SK-N-SH (cell line): ENCODE measurements around the gene NDUFA9. TPM values are rescaled to one million over a fixed set of nuclear protein-coding genes. Genes with fewer than 3 reads are reported as not detected.

Source experiments
- CTCF ChIA-PET: fragments of 300-600, 350-600 bp; formaldehyde crosslinking; extraction: SDS; loops from one replicate; lab custom pipeline; 2021; lab: Yijun Ruan, JAX
- POLR2A ChIA-PET: fragments of 350-600 bp; sonication (Branson Sonifier 250); formaldehyde crosslinking; extraction: SDS; loops from one replicate; lab custom pipeline; 2020; ENCODE audit warnings: antibody characterized with exemption, inconsistent platforms; lab: Yijun Ruan, JAX
- DNase-seq: peaks from one replicate; pipeline ENCODE4 v3.0.0; 2012
- H2AFZ ChIP-seq: fragments of 200-600 bp; sonication (generic); 2 replicates; pipeline ENCODE4 v1.8.1; 2016; ENCODE audit warnings: antibody characterized with exemption, mild to moderate bottlenecking, low read depth
- H3F3A ChIP-seq: fragments of 200-600 bp; sonication (generic); replicated peaks from 2 replicates; pipeline ENCODE3; 2016; ENCODE audit warnings: antibody characterized with exemption, mild to moderate bottlenecking; ENCODE audit not compliant: insufficient read depth
- H3K27ac ChIP-seq, 2 experiments: fragments of 200-500 bp in 1 of 2; fragments of 200-600 bp in 1 of 2; sonication (Bioruptor generic) in 1 of 2; sonication (generic), shearing (Covaris generic) in 1 of 2; 2 replicates each; pipeline versions ENCODE4 v1.5.1 to v1.6.1; 2014 to 2016; ENCODE audit warnings: low read depth in 2 of 2, inconsistent platforms in 1 of 2, low read length in 1 of 2, mild to moderate bottlenecking in 1 of 2, mixed read lengths in 1 of 2
- H3K27me3 ChIP-seq: fragments of 200-600 bp; sonication (generic), shearing (Covaris generic); 2 replicates; pipeline ENCODE4 v1.6.1; 2016; ENCODE audit warnings: mixed run types; ENCODE audit not compliant: insufficient read depth
- H3K36me3 ChIP-seq, 2 experiments: fragments of 200-500 bp in 1 of 2; fragments of 200-600 bp in 1 of 2; sonication (Bioruptor generic) in 1 of 2; sonication (generic) in 1 of 2; replicated peaks in 1 of 2; 2 replicates each; pipeline versions ENCODE3 to v1.5.1; 2014 to 2016; ENCODE audit warnings: low read length in 1 of 2, mild to moderate bottlenecking in 1 of 2; ENCODE audit not compliant: insufficient read depth in 2 of 2, control insufficient read depth in 1 of 2
- H3K4me1 ChIP-seq, 2 experiments: fragments of 200-500 bp in 1 of 2; fragments of 200-600 bp in 1 of 2; sonication (Bioruptor generic) in 1 of 2; sonication (generic), shearing (Covaris generic) in 1 of 2; 2 replicates each; pipeline versions ENCODE4 v1.5.1 to v1.6.1; 2014 to 2016; ENCODE audit warnings: low read depth in 1 of 2, low read length in 1 of 2, mixed run types in 1 of 2; ENCODE audit not compliant: insufficient read depth in 2 of 2, control insufficient read depth in 1 of 2
- H3K4me2 ChIP-seq: fragments of 200-600 bp; sonication (generic), shearing (Covaris generic); 2 replicates; pipeline ENCODE4 v1.6.1; 2017; ENCODE audit warnings: mixed run types
- H3K4me3 ChIP-seq, 2 experiments: fragments of 200-500 bp in 1 of 2; fragments of 200-600 bp in 1 of 2; sonication (Bioruptor generic) in 1 of 2; sonication (generic), shearing (Covaris generic) in 1 of 2; 2 replicates each; pipeline versions ENCODE4 v1.5.1 to v1.8.1; 2014 to 2016; ENCODE audit warnings: low read depth in 2 of 2, inconsistent platforms in 1 of 2, low read length in 1 of 2, mild to moderate bottlenecking in 1 of 2, mixed read lengths in 1 of 2, moderate library complexity in 1 of 2
- H3K79me2 ChIP-seq: fragments of 200-600 bp; sonication (generic); 2 replicates; pipeline ENCODE4 v1.8.1; 2017; ENCODE audit warnings: mild to moderate bottlenecking; ENCODE audit not compliant: insufficient read depth
- H3K9ac ChIP-seq: fragments of 200-600 bp; sonication (generic); 2 replicates; pipeline ENCODE4 v1.6.1; 2017; ENCODE audit warnings: mixed run types
- H3K9me2 ChIP-seq: fragments of 200-600 bp; sonication (generic); 2 replicates; pipeline ENCODE4 v1.6.1; 2017; ENCODE audit warnings: mixed run types
- H3K9me3 ChIP-seq: fragments of 200-600 bp; sonication (generic); 2 replicates; pipeline ENCODE4 v1.6.1; 2017; ENCODE audit warnings: mixed run types, mild to moderate bottlenecking, moderate library complexity
- H4K20me1 ChIP-seq: fragments of 200-600 bp; sonication (generic); 2 replicates; pipeline ENCODE4 v1.6.1; 2017; ENCODE audit warnings: mild to moderate bottlenecking, mixed run types; ENCODE audit not compliant: insufficient read depth
- EP300 ChIP-seq, 2 experiments: IDR thresholded peaks; 2 replicates each; pipeline versions ENCODE4 v1.4.0 to v1.6.1; 2012; ENCODE audit warnings: borderline replicate concordance in 1 of 2, low read depth in 1 of 2, low read length in 1 of 2
- EZH2phosphoT487 ChIP-seq: fragments of 200-600 bp; sonication (generic); IDR thresholded peaks from 2 replicates; pipeline ENCODE4 v1.6.1; 2017; ENCODE audit warnings: low read depth, mixed run types, mild to moderate bottlenecking, antibody characterized with exemption, moderate library complexity, borderline replicate concordance
- FOXJ3 ChIP-seq: sonication (generic); formaldehyde crosslinking; IDR thresholded peaks from 2 replicates; pipeline ENCODE4 v1.5.1; 2020; ENCODE audit warnings: mild to moderate bottlenecking, missing genetic modification reagents
- GABPA ChIP-seq: IDR thresholded peaks from 2 replicates; pipeline ENCODE4 v1.4.0; 2012; ENCODE audit warnings: low read depth, mild to moderate bottlenecking
- GATA2 ChIP-seq: sonication (generic); formaldehyde crosslinking; IDR thresholded peaks from 2 replicates; pipeline ENCODE4 v1.5.0; 2020; ENCODE audit warnings: mild to moderate bottlenecking, missing genetic modification reagents
- JUND ChIP-seq: IDR thresholded peaks from 2 replicates; pipeline ENCODE4 v1.4.0; 2012
- MXI1 ChIP-seq: IDR thresholded peaks from 2 replicates; pipeline ENCODE4 v1.6.1; 2012; ENCODE audit warnings: mild to moderate bottlenecking, low read depth, low read length, improper control_type of control experiment
- NFIC ChIP-seq: IDR thresholded peaks from 2 replicates; pipeline ENCODE4 v1.4.0; 2012; ENCODE audit warnings: borderline replicate concordance
- NRF1 ChIP-seq: IDR thresholded peaks from 2 replicates; pipeline ENCODE4 v1.6.1; 2012; ENCODE audit warnings: low read depth, mild to moderate bottlenecking, low read length
- POLR2AphosphoS5 ChIP-seq: IDR thresholded peaks from 2 replicates; pipeline ENCODE4 v1.6.1; 2012; ENCODE audit warnings: low read depth, low read length
- RAD21 ChIP-seq: IDR thresholded peaks from 2 replicates; pipeline ENCODE4 v1.6.1; 2012; ENCODE audit warnings: mild to moderate bottlenecking, low read length
- RCOR1 ChIP-seq: fragments of 150-350 bp; IDR thresholded peaks from 2 replicates; pipeline ENCODE4 v1.6.1; 2017; ENCODE audit warnings: antibody characterized with exemption, low read length
- TAF1 ChIP-seq: IDR thresholded peaks from 2 replicates; pipeline ENCODE4 v1.6.1; 2012; ENCODE audit warnings: low read depth, mild to moderate bottlenecking, low read length, moderate library complexity, borderline replicate concordance
- TCF12 ChIP-seq: IDR thresholded peaks from 2 replicates; pipeline ENCODE4 v1.4.0; 2012
- YY1 ChIP-seq: IDR thresholded peaks from 2 replicates; pipeline ENCODE4 v1.4.0; 2012; ENCODE audit warnings: low read depth, mild to moderate bottlenecking
- ZBTB33 ChIP-seq: IDR thresholded peaks from 2 replicates; pipeline ENCODE4 v1.4.0; 2012; ENCODE audit warnings: low read depth, borderline replicate concordance
- WGBS: methylation state at CpG from one replicate; pipeline ENCODE4 v1.1.6; 2017; ENCODE audit warnings: low lambda C conversion rate; 5-methylcytosine and 5-hydroxymethylcytosine counted together
- polyA plus RNA-seq, 3 experiments: library from polyadenylated mRNA; depleted of rRNA; stranded (reverse); fragments of >200 nt; gene quantifications; 2 replicates each; pipeline ENCODE4 v1.2.3, GENCODE V29; 2012
- TF ChIP-seq, protein P1 (sequence below): IDR thresholded peaks from 2 replicates; pipeline ENCODE4; 2012
- TF ChIP-seq, protein P2 (sequence below): IDR thresholded peaks from 2 replicates; pipeline ENCODE4 v1.4.0; 2012; ENCODE audit warnings: low read depth, borderline replicate concordance
- TF ChIP-seq, protein P3 (sequence below): fragments of 150-350 bp; IDR thresholded peaks from 2 replicates; pipeline ENCODE4 v1.6.1; 2016; ENCODE audit warnings: mild to moderate bottlenecking, low read depth, low read length
- TF ChIP-seq, protein P4 (sequence below): IDR thresholded peaks from 2 replicates; pipeline ENCODE4 v1.4.0; 2012; ENCODE audit warnings: low read depth

The NDUFA9 gene
- polyA plus RNA-seq, 1 of the 3 experiments (the other 2 are of a cell fraction): 53.0 TPM

DNA sequence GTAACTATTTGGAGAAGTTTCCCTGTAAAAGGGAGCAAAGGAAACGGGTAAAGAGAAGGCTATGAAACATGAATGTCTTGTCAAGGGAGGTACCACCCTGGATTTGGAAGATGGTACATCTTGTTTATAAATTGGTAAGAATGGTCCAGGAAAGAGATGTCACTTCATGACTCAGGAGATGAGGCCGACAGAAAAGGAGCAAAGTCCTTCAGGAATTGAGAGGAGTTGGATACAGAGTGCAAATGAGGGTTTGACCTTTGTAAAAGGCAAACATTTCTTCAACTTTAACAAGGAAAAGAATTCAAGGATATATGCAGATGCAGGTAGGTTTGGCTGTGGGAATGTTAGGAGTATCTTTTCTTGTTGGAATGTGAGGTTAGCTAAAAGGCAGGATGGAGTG is 30.8 kb downstream of the NDUFA9 start:
- no peaks in the 10 kb centered on the region for H3K79me2 ChIP-seq
- H3K27me3 ChIP-seq: no peaks in the 10 kb centered on the region
- no peak overlapping the region for H3K9ac ChIP-seq
- H3K27ac ChIP-seq: no peak overlapping the region
- no peak overlapping the region for H2AFZ ChIP-seq
- no peak for DNase-seq
- H3K9me3 ChIP-seq: no peaks in the 10 kb centered on the region
- H4K20me1 ChIP-seq: no peaks in the 10 kb centered on the region
- no peaks in the 10 kb centered on the region for H3F3A ChIP-seq
- no peaks in the 10 kb centered on the region for H3K9me2 ChIP-seq
- POLR2A ChIA-PET: no interaction called here
- no peak overlapping the region for H3K4me3 ChIP-seq
- peaks cover 21 to 25% of the 10 kb centered on the region in 2 experiments for H3K36me3 ChIP-seq
- H3K4me2 ChIP-seq: no peak overlapping the region
- TF ChIP-seq, protein P1, sequence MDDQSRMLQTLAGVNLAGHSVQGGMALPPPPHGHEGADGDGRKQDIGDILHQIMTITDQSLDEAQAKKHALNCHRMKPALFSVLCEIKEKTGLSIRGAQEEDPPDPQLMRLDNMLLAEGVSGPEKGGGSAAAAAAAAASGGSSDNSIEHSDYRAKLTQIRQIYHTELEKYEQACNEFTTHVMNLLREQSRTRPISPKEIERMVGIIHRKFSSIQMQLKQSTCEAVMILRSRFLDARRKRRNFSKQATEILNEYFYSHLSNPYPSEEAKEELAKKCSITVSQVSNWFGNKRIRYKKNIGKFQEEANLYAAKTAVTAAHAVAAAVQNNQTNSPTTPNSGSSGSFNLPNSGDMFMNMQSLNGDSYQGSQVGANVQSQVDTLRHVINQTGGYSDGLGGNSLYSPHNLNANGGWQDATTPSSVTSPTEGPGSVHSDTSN: no peak
- TF ChIP-seq NRF1 (no peak), TCF12 (no peak), POLR2AphosphoS5 (no peak), TAF1 (no peak), GABPA (no peak), JUND (no peak), ZBTB33 (no peak), FOXJ3 (no peak), MXI1 (no peak), GATA2 (CRISPR knock-in tag) (no peak), EZH2phosphoT487 (no peak), NFIC (no peak), RAD21 (no peak), RCOR1 (no peak), EP300 (IDR thresholded peaks at IDR 0.05; ENCODE audit: borderline replicate concordance in 1 of 2, low read depth in 1 of 2, low read length in 1 of 2) (no peak), YY1 (no peak)
- TF ChIP-seq, protein P2, sequence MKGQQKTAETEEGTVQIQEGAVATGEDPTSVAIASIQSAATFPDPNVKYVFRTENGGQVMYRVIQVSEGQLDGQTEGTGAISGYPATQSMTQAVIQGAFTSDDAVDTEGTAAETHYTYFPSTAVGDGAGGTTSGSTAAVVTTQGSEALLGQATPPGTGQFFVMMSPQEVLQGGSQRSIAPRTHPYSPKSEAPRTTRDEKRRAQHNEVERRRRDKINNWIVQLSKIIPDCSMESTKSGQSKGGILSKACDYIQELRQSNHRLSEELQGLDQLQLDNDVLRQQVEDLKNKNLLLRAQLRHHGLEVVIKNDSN: no peak
- TF ChIP-seq, protein P3, sequence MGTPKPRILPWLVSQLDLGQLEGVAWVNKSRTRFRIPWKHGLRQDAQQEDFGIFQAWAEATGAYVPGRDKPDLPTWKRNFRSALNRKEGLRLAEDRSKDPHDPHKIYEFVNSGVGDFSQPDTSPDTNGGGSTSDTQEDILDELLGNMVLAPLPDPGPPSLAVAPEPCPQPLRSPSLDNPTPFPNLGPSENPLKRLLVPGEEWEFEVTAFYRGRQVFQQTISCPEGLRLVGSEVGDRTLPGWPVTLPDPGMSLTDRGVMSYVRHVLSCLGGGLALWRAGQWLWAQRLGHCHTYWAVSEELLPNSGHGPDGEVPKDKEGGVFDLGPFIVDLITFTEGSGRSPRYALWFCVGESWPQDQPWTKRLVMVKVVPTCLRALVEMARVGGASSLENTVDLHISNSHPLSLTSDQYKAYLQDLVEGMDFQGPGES: no peak
- TF ChIP-seq, protein P4, sequence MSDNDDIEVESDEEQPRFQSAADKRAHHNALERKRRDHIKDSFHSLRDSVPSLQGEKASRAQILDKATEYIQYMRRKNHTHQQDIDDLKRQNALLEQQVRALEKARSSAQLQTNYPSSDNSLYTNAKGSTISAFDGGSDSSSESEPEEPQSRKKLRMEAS: no peak
- no peaks in the 10 kb centered on the region for H3K4me1 ChIP-seq
- CTCF ChIA-PET: no interaction called here
- 88% methylated on average over 2 of the region's 2 CpGs for WGBS
